Measurements from ENCODE around the gene NKD1.

GRCh38 chr16:50572700-50573099 is 24.5 kb downstream of the NKD1 start:
- no peak for TF ChIP-seq POLR2A (IDR thresholded peaks at IDR 0.05)
- TF ChIP-seq CTCF (IDR thresholded peaks at IDR 0.05): no peak
- no peak for TF ChIP-seq POLR2AphosphoS5 (IDR thresholded peaks at IDR 0.05)
- no peak for TF ChIP-seq EP300 (IDR thresholded peaks at IDR 0.05)

Measured in stomach (tissue), 4 donors.